ENCODE data around the gene UPF2.

Gene UPF2

GRCh38 chr10:11884706-11885423, 157.7 kb downstream of the UPF2 start:
- no peak for DNase-seq
- ATAC-seq = no peak

GRCh38 chr10:11882646-11883375, 159.8 kb downstream of the UPF2 start:
- no peak for DNase-seq
- ATAC-seq = no peak

GRCh38 chr10:11881477-11882417, 160.9 kb downstream of the UPF2 start:
- ATAC-seq (no peak), DNase-seq (no peak)

- DNase-seq (no peak), ATAC-seq (no peak)
Measured at GRCh38 chr10:11881030-11881476, 161.6 kb downstream of the UPF2 start.

GRCh38 chr10:11880151-11881029, 162.2 kb downstream of the UPF2 start:
- ATAC-seq (no peak), DNase-seq (no peak)

- ATAC-seq (no peak), DNase-seq (no peak)
Measured at GRCh38 chr10:11879387-11880094, 163.1 kb downstream of the UPF2 start.

- ATAC-seq = no peak
Measured at GRCh38 chr10:11878776-11879175, 163.8 kb downstream of the UPF2 start.

GRCh38 chr10:11877591-11877905, 165.1 kb downstream of the UPF2 start:
- ATAC-seq (no peak), DNase-seq (no peak)

More at GRCh38 chr10:11878776-11879175, 163.8 kb downstream of the UPF2 start:
- DNase-seq = no peak

- ATAC-seq (no peak), DNase-seq (no peak)
Measured at GRCh38 chr10:11876805-11877590, 165.6 kb downstream of the UPF2 start.

- no peak for DNase-seq
- ATAC-seq = no peak
Measured at GRCh38 chr10:11876324-11876723, 166.3 kb downstream of the UPF2 start.

GRCh38 chr10:11875494-11876281, 166.9 kb downstream of the UPF2 start:
- DNase-seq (no peak), ATAC-seq (no peak)

- ATAC-seq (peak; percentile 87), DNase-seq (peak; percentile 69)
Measured at GRCh38 chr10:11874568-11875493, 167.8 kb downstream of the UPF2 start.

- no peak for ATAC-seq
Measured at GRCh38 chr10:11871466-11871865, 171.1 kb downstream of the UPF2 start.

GRCh38 chr10:11870900-11871400, 171.7 kb downstream of the UPF2 start:
- no peak for ATAC-seq
- DNase-seq = no peak

More at GRCh38 chr10:11871466-11871865, 171.1 kb downstream of the UPF2 start:
- DNase-seq = no peak

- ATAC-seq (no peak), DNase-seq (no peak)
Measured at GRCh38 chr10:11870461-11870780, 172.2 kb downstream of the UPF2 start.
